Activated naive CD8-positive, alpha-beta T cell treated with anti-CD3 and anti-CD28 coated beads, Interleukin-2, amount 50 U/mL, for 16 hours (primary cell): ENCODE results near the gene IL18RAP.

Experiments
- DNase-seq: peaks from one replicate; pipeline ENCODE4 v3.0.0-alpha.2; 2020; ENCODE audit warnings: low read depth, low spot score

Gene IL18RAP

GRCh38 chr2:102498414-102498813 is 75.5 kb downstream of the IL18RAP start:
- no peak for DNase-seq

GRCh38 chr2:102499558-102499957 is 76.6 kb downstream of the IL18RAP start:
- no peak for DNase-seq
